Endothelial cell of hepatic sinusoid (primary cell): ENCODE results near the gene CFAP157.

Experiments
- in situ Hi-C: cut with HindIII; loops from 2 replicates; pipeline ENCODE4 v1.10.0; 2017; ENCODE audit warnings: low sequenced_read_pairs

Gene CFAP157

GRCh38 chr9:127756233-127756632, 49.4 kb downstream of the CFAP157 start:
- in situ Hi-C loops = loop anchor here (25.0 kb wide), 2 partner anchors 106 to 181 kb away; partner anchors contain the start of genes DPM2, ENG and PIP5KL1

GRCh38 chr9:127756776-127757175, 50.0 kb downstream of the CFAP157 start:
- in situ Hi-C loops = loop anchor here (25.0 kb wide), 2 partner anchors 106 to 181 kb away; partner anchors contain the start of genes DPM2, ENG and PIP5KL1

- in situ Hi-C loops = loop anchor here (25.0 kb wide), 2 partner anchors 103 to 178 kb away; partner anchors contain the start of genes DPM2, ENG and PIP5KL1
These were observed 52.1 kb downstream of the CFAP157 start for GRCh38 chr9:127758843-127759242.

- in situ Hi-C loops = loop anchor here (5.0 to 25.0 kb wide), 3 partner anchors 44 to 176 kb away; partner anchors contain the start of genes DPM2, ENG, PIP5KL1 and PTRH1
These were observed 54.3 kb downstream of the CFAP157 start for GRCh38 chr9:127761061-127761460.

GRCh38 chr9:127761491-127761956, 54.7 kb downstream of the CFAP157 start:
- in situ Hi-C loops = loop anchor here (5.0 to 25.0 kb wide), 3 partner anchors 44 to 176 kb away; partner anchors contain the start of genes DPM2, ENG, PIP5KL1 and PTRH1

GRCh38 chr9:127762111-127762676, 55.4 kb downstream of the CFAP157 start:
- in situ Hi-C loops = loop anchor here (5.0 to 25.0 kb wide), 3 partner anchors 45 to 175 kb away; partner anchors contain the start of genes DPM2, ENG, PIP5KL1 and PTRH1

- in situ Hi-C loops = loop anchor here (5.0 to 25.0 kb wide), 3 partner anchors 47 to 173 kb away; partner anchors contain the start of genes DPM2, ENG, PIP5KL1 and PTRH1
These were observed 57.2 kb downstream of the CFAP157 start for GRCh38 chr9:127763918-127764384.

- in situ Hi-C loops = loop anchor here (25.0 kb wide), 2 partner anchors 97 to 172 kb away; partner anchors contain the start of genes DPM2, ENG and PIP5KL1
These were observed 58.6 kb downstream of the CFAP157 start for GRCh38 chr9:127765418-127765817.
